Ovary (tissue), 3 donors: ENCODE measurements around the gene IRF3.

Experiments
- POLR2A ChIP-seq: fragments of 450-650 bp; IDR thresholded peaks from one replicate; pipeline ENCODE4 v1.6.1; 2017; ENCODE audit warnings: antibody characterized with exemption, mild to moderate bottlenecking, moderate library complexity
- TF ChIP-seq, protein P1 (sequence below), 3 donors: fragments of 450-650 bp in 2 of 3; fragments of 200-600 bp in 1 of 3; IDR thresholded peaks; one replicate each; pipeline versions ENCODE4 v1.5.1 to v1.8.0; 2016 to 2022; ENCODE audit warnings: antibody characterized with exemption in 3 of 3, mild to moderate bottlenecking in 1 of 3
- donor health status: DM: no; HTN: no; CAD: no.

GRCh38 chr19:49677231-49677900 lies 11.7 kb upstream of the IRF3 start, which contains the start of gene PRMT1:
- TF ChIP-seq, protein P1, sequence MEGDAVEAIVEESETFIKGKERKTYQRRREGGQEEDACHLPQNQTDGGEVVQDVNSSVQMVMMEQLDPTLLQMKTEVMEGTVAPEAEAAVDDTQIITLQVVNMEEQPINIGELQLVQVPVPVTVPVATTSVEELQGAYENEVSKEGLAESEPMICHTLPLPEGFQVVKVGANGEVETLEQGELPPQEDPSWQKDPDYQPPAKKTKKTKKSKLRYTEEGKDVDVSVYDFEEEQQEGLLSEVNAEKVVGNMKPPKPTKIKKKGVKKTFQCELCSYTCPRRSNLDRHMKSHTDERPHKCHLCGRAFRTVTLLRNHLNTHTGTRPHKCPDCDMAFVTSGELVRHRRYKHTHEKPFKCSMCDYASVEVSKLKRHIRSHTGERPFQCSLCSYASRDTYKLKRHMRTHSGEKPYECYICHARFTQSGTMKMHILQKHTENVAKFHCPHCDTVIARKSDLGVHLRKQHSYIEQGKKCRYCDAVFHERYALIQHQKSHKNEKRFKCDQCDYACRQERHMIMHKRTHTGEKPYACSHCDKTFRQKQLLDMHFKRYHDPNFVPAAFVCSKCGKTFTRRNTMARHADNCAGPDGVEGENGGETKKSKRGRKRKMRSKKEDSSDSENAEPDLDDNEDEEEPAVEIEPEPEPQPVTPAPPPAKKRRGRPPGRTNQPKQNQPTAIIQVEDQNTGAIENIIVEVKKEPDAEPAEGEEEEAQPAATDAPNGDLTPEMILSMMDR (IDR thresholded peaks at IDR 0.05), result no peak
- peak; percentile 87 for TF ChIP-seq POLR2A
